Neural cell (in vitro differentiated cells): ENCODE data around the gene TP53TG5. TPM values are rescaled to one million over a fixed set of nuclear protein-coding genes. Genes with fewer than 3 reads are reported as not detected.

Experiments
- H2AFZ ChIP-seq: fragments of 200-600, 300-800 bp; sonication (generic), shearing (Covaris generic); 2 replicates; pipeline ENCODE4 v1.6.0; 2014; ENCODE audit warnings: low read depth, mild to moderate bottlenecking, antibody characterized with exemption, low read length, moderate library complexity
- H3F3A ChIP-seq: fragments of 200-600 bp; shearing (Covaris generic); 2 replicates; pipeline ENCODE4 v1.6.1; 2016; ENCODE audit warnings: mild to moderate bottlenecking, moderate library complexity, mixed read lengths, antibody characterized with exemption, low read length; ENCODE audit not compliant: insufficient read depth, poor library complexity, severe bottlenecking
- H3K27ac ChIP-seq: fragments of 200-600, 300-800 bp; sonication (generic), shearing (Covaris generic); 2 replicates; pipeline ENCODE4 v1.5.1; 2014; ENCODE audit warnings: mild to moderate bottlenecking, low read length, moderate library complexity
- H3K27me3 ChIP-seq: fragments of 300-800, 200-600 bp; sonication (generic), shearing (Covaris generic); 2 replicates; pipeline ENCODE4 v1.6.0; 2014; ENCODE audit warnings: mild to moderate bottlenecking, low read depth, low read length, moderate library complexity; ENCODE audit not compliant: insufficient read depth
- H3K36me3 ChIP-seq: fragments of 300-800, 200-600 bp; sonication (generic), shearing (Covaris generic); 2 replicates; pipeline ENCODE4 v1.5.1; 2014; ENCODE audit warnings: mild to moderate bottlenecking, antibody characterized with exemption, low read length, moderate library complexity; ENCODE audit not compliant: insufficient read depth
- H3K4me2 ChIP-seq: fragments of 300-800, 200-600 bp; sonication (generic), shearing (Covaris generic); 2 replicates; pipeline ENCODE4 v1.6.0; 2014; ENCODE audit warnings: mild to moderate bottlenecking, low read length
- H3K4me3 ChIP-seq: fragments of 300-800, 200-600 bp; sonication (generic), shearing (Covaris generic); 2 replicates; pipeline ENCODE4 v1.5.1; 2014; ENCODE audit warnings: mild to moderate bottlenecking, low read length, moderate library complexity
- H3K79me2 ChIP-seq: fragments of 200-600 bp; shearing (Covaris generic); replicated peaks from 2 replicates; pipeline ENCODE4 v1.6.0; 2014; ENCODE audit warnings: mild to moderate bottlenecking, low read length, moderate library complexity; ENCODE audit not compliant: insufficient read depth
- H3K9ac ChIP-seq: fragments of 300-800, 200-600 bp; sonication (generic), shearing (Covaris generic); 2 replicates; pipeline ENCODE4 v1.6.1; 2016; ENCODE audit warnings: mild to moderate bottlenecking, low read length, mixed read lengths
- H3K9me2 ChIP-seq: fragments of 200-600 bp; shearing (Covaris generic); 2 replicates; pipeline ENCODE4 v1.6.1; 2016; ENCODE audit warnings: mild to moderate bottlenecking, low read length, mixed read lengths; ENCODE audit not compliant: insufficient read depth
- H3K9me3 ChIP-seq: fragments of 200-600, 300-800 bp; sonication (generic), shearing (Covaris generic); 2 replicates; pipeline ENCODE4 v1.6.1; 2016; ENCODE audit warnings: mild to moderate bottlenecking, mixed run types, low read length, moderate library complexity, mixed read lengths
- H4K20me1 ChIP-seq: fragments of 200-600 bp; shearing (Covaris generic); 2 replicates; pipeline ENCODE4 v1.6.1; 2016; ENCODE audit warnings: mild to moderate bottlenecking, mixed run types; ENCODE audit not compliant: insufficient read depth
- EP300 ChIP-seq: fragments of 450-650 bp; conservative IDR thresholded peaks from 2 replicates; pipeline ENCODE4 v1.6.1; 2014; ENCODE audit warnings: antibody characterized with exemption, mild to moderate bottlenecking, moderate library complexity; ENCODE audit not compliant: poor library complexity, severe bottlenecking
- EZH2 ChIP-seq: fragments of 200-600, 300-800 bp; shearing (Covaris generic), sonication (generic); IDR thresholded peaks from 2 replicates; pipeline ENCODE4 v1.6.1; 2014; ENCODE audit warnings: antibody characterized with exemption, low read length, borderline replicate concordance, mild to moderate bottlenecking; ENCODE audit not compliant: insufficient read depth, poor library complexity, severe bottlenecking
- MXI1 ChIP-seq: fragments of 450-650 bp; conservative IDR thresholded peaks from 2 replicates; pipeline ENCODE4 v1.6.1; 2014; ENCODE audit warnings: antibody characterized with exemption, mild to moderate bottlenecking; ENCODE audit not compliant: poor library complexity, severe bottlenecking
- POLR2AphosphoS5 ChIP-seq: IDR thresholded peaks from 2 replicates; pipeline ENCODE4 v1.6.1; 2012
- RAD21 ChIP-seq: fragments of 450-650 bp; conservative IDR thresholded peaks from 2 replicates; pipeline ENCODE4 v1.6.1; 2014; ENCODE audit warnings: antibody characterized with exemption, mild to moderate bottlenecking, moderate library complexity
- SMC3 ChIP-seq: fragments of 450-650 bp; conservative IDR thresholded peaks from 2 replicates; pipeline ENCODE4 v1.6.1; 2014; ENCODE audit warnings: antibody characterized with exemption, mild to moderate bottlenecking, moderate library complexity; ENCODE audit not compliant: poor library complexity
- TAF1 ChIP-seq: IDR thresholded peaks from 2 replicates; pipeline ENCODE4 v1.6.1; 2012; ENCODE audit warnings: low read depth
- polyA plus RNA-seq: library from polyadenylated mRNA; depleted of rRNA; stranded (reverse); fragments of >200 nt; gene quantifications from 2 replicates; pipeline ENCODE4 v1.2.3, GENCODE V29; 2014
- TF ChIP-seq, protein P1 (sequence below): IDR thresholded peaks from 2 replicates; pipeline ENCODE4 v1.6.1; 2012; ENCODE audit warnings: borderline replicate concordance
- TF ChIP-seq, protein P2 (sequence below): fragments of 450-650 bp; IDR thresholded peaks from 2 replicates; pipeline ENCODE4 v1.5.1; 2014; ENCODE audit warnings: antibody characterized with exemption, mild to moderate bottlenecking, moderate library complexity; ENCODE audit not compliant: poor library complexity, severe bottlenecking

TP53TG5 gene
- polyA plus RNA-seq, 1 donor from 2014 or later, result not detected

DNA sequence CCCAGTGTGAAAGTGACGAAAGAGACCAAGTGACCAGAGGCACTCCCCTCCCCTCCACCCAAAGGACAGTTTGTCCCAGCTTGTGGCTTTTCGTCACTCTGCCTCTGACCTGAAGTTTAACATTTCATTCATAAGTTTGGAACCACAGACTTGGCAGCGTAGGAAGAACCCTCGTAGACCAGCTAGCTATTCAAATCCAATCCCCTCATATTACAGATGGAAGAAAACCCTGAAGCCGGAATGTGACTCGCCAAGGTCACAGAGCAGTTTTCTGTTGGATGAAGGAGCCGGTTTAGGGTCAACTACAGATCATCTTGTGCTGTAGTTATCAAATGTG is 19.1 kb downstream of the TP53TG5 start:
- no peak for TF ChIP-seq SMC3
- TF ChIP-seq, protein P1, sequence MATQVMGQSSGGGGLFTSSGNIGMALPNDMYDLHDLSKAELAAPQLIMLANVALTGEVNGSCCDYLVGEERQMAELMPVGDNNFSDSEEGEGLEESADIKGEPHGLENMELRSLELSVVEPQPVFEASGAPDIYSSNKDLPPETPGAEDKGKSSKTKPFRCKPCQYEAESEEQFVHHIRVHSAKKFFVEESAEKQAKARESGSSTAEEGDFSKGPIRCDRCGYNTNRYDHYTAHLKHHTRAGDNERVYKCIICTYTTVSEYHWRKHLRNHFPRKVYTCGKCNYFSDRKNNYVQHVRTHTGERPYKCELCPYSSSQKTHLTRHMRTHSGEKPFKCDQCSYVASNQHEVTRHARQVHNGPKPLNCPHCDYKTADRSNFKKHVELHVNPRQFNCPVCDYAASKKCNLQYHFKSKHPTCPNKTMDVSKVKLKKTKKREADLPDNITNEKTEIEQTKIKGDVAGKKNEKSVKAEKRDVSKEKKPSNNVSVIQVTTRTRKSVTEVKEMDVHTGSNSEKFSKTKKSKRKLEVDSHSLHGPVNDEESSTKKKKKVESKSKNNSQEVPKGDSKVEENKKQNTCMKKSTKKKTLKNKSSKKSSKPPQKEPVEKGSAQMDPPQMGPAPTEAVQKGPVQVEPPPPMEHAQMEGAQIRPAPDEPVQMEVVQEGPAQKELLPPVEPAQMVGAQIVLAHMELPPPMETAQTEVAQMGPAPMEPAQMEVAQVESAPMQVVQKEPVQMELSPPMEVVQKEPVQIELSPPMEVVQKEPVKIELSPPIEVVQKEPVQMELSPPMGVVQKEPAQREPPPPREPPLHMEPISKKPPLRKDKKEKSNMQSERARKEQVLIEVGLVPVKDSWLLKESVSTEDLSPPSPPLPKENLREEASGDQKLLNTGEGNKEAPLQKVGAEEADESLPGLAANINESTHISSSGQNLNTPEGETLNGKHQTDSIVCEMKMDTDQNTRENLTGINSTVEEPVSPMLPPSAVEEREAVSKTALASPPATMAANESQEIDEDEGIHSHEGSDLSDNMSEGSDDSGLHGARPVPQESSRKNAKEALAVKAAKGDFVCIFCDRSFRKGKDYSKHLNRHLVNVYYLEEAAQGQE, result no peak
- no peak for TF ChIP-seq RAD21
- TF ChIP-seq TAF1, result no peak
- TF ChIP-seq MXI1, result no peak
- no peak for TF ChIP-seq EZH2
- TF ChIP-seq POLR2AphosphoS5, result no peak
- no peak for TF ChIP-seq EP300
- H3K4me2 ChIP-seq, result no peak overlapping the region
- H3K9ac ChIP-seq, result no peak overlapping the region
- H3K36me3 ChIP-seq, result no peaks in the 10 kb centered on the region
- no peaks in the 10 kb centered on the region for H4K20me1 ChIP-seq
- no peaks in the 10 kb centered on the region for H3F3A ChIP-seq
- H3K79me2 ChIP-seq, result peaks cover 8% of the 10 kb centered on the region
- H3K9me2 ChIP-seq, result no peaks in the 10 kb centered on the region
- no peak overlapping the region for H3K4me3 ChIP-seq
- no peaks in the 10 kb centered on the region for H3K9me3 ChIP-seq
- no peak overlapping the region for H2AFZ ChIP-seq
- no peaks in the 10 kb centered on the region for H3K27me3 ChIP-seq
- H3K27ac ChIP-seq, result no peak overlapping the region

DNA sequence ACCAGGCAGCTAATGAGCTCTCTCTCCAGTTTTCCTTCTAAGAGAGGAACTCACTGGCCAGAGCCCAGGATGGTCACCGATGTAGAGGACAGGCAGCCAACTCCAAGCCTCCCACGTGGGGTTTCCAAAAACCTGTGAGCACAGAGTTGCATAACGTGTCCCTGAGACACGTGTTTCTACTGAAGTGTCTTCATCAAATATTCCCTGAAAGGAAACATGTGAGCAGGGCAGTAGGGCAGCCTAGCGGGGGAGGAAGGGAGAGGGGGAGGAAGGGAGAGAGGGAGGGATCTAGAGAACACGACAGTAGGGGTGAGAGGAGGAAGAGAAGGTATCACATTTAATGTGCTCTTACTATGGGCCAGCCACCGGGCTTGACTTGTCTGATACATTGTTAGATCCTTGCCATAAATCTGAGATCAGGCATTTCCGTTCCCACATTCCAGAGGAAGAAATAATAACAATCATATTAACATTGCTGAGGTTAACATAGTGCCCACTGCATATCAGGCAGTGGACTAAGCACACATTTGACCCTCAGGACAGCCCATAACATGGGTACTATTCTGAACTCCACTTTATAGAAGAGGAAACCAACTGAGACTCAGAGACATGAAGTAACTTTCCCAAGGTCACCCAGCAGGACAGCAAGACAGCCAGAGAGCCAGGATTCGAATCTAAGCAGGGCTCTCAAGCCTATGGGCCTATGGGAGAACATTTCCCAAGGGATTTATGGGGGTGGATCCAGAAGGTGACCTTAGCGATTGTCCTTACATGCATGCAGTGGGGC is 19.6 kb downstream of the TP53TG5 start:
- no peaks in the 10 kb centered on the region for H3F3A ChIP-seq
- no peaks in the 10 kb centered on the region for H3K27me3 ChIP-seq
- H3K9ac ChIP-seq, result no peak overlapping the region
- H2AFZ ChIP-seq, result no peak overlapping the region
- no peaks in the 10 kb centered on the region for H3K9me2 ChIP-seq
- no peaks in the 10 kb centered on the region for H4K20me1 ChIP-seq
- no peak overlapping the region for H3K4me3 ChIP-seq
- no peak overlapping the region for H3K4me2 ChIP-seq
- peaks cover 2% of the 10 kb centered on the region for H3K79me2 ChIP-seq
- TF ChIP-seq TAF1, result no peak
- no peak for TF ChIP-seq EZH2
- no peak for TF ChIP-seq MXI1
- TF ChIP-seq POLR2AphosphoS5, result no peak
- TF ChIP-seq EP300, result no peak
- no peak for TF ChIP-seq RAD21
- TF ChIP-seq, protein P1, result no peak
- no peak for TF ChIP-seq SMC3
- TF ChIP-seq, protein P2, sequence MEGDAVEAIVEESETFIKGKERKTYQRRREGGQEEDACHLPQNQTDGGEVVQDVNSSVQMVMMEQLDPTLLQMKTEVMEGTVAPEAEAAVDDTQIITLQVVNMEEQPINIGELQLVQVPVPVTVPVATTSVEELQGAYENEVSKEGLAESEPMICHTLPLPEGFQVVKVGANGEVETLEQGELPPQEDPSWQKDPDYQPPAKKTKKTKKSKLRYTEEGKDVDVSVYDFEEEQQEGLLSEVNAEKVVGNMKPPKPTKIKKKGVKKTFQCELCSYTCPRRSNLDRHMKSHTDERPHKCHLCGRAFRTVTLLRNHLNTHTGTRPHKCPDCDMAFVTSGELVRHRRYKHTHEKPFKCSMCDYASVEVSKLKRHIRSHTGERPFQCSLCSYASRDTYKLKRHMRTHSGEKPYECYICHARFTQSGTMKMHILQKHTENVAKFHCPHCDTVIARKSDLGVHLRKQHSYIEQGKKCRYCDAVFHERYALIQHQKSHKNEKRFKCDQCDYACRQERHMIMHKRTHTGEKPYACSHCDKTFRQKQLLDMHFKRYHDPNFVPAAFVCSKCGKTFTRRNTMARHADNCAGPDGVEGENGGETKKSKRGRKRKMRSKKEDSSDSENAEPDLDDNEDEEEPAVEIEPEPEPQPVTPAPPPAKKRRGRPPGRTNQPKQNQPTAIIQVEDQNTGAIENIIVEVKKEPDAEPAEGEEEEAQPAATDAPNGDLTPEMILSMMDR, result no peak
- no peaks in the 10 kb centered on the region for H3K9me3 ChIP-seq
- no peaks in the 10 kb centered on the region for H3K36me3 ChIP-seq
- H3K27ac ChIP-seq, result no peak overlapping the region
